Ishikawa (cell line): Measurements from ENCODE around the gene ZDHHC7.

Experiments
- CEBPB ChIP-seq: IDR thresholded peaks from 2 replicates; pipeline ENCODE4 v1.6.1; 2012
- CREB1 ChIP-seq: IDR thresholded peaks from 2 replicates; pipeline ENCODE4 v1.6.1; 2012; ENCODE audit warnings: low read depth
- EGR1 ChIP-seq: IDR thresholded peaks from 2 replicates; pipeline ENCODE4 v1.6.1; 2012
- EP300 ChIP-seq: IDR thresholded peaks from 2 replicates; pipeline ENCODE4 v1.6.1; 2012; ENCODE audit warnings: borderline replicate concordance
- FOXM1 ChIP-seq: IDR thresholded peaks from 2 replicates; pipeline ENCODE4 v1.6.1; 2012; ENCODE audit warnings: low read depth, borderline replicate concordance
- MAX ChIP-seq: IDR thresholded peaks from 2 replicates; pipeline ENCODE4 v1.6.1; 2012
- NFIC ChIP-seq: IDR thresholded peaks from 2 replicates; pipeline ENCODE4 v1.6.1; 2012
- RAD21 ChIP-seq: IDR thresholded peaks from 2 replicates; pipeline ENCODE4 v1.6.1; 2012; ENCODE audit warnings: low read depth
- REST ChIP-seq: IDR thresholded peaks from 2 replicates; pipeline ENCODE4 v1.6.1; 2012; ENCODE audit warnings: low read depth, mild to moderate bottlenecking
- TAF1 ChIP-seq: IDR thresholded peaks from 2 replicates; pipeline ENCODE4 v1.6.1; 2012; ENCODE audit warnings: low read depth, mild to moderate bottlenecking
- TCF12 ChIP-seq: IDR thresholded peaks from 2 replicates; pipeline ENCODE4 v1.6.1; 2012; ENCODE audit warnings: low read depth
- TEAD4 ChIP-seq: IDR thresholded peaks from 2 replicates; pipeline ENCODE4 v1.6.1; 2012
- USF1 ChIP-seq: IDR thresholded peaks from 2 replicates; pipeline ENCODE4 v1.6.1; 2012
- YY1 ChIP-seq: IDR thresholded peaks from 2 replicates; pipeline ENCODE4 v1.6.1; 2012; ENCODE audit warnings: low read depth
- ZBTB7A ChIP-seq: IDR thresholded peaks from 2 replicates; pipeline ENCODE4 v1.6.1; 2012; ENCODE audit warnings: low read depth

ZDHHC7 gene

GRCh38 chr16:85028685-85029407, 17.5 kb upstream of the ZDHHC7 start:
- TF ChIP-seq TEAD4 (no peak), TCF12 (no peak), CREB1 (no peak), REST (no peak), MAX (no peak), FOXM1 (no peak), USF1 (no peak), CEBPB (no peak), RAD21 (no peak), TAF1 (no peak), ZBTB7A (no peak), EGR1 (no peak), EP300 (no peak), NFIC (no peak), YY1 (no peak)

GRCh38 chr16:85027958-85028684, 16.8 kb upstream of the ZDHHC7 start:
- no peak for TF ChIP-seq RAD21
- no peak for TF ChIP-seq TEAD4
- TF ChIP-seq USF1: no peak
- no peak for TF ChIP-seq TCF12
- TF ChIP-seq CREB1: no peak
- no peak for TF ChIP-seq TAF1
- TF ChIP-seq EGR1: no peak
- no peak for TF ChIP-seq EP300
- TF ChIP-seq MAX: no peak
- TF ChIP-seq YY1: no peak
- TF ChIP-seq FOXM1: no peak
- no peak for TF ChIP-seq REST
- TF ChIP-seq NFIC: no peak
- no peak for TF ChIP-seq ZBTB7A
- TF ChIP-seq CEBPB: no peak

- TF ChIP-seq TCF12: peak; percentile 21; the same call in 1 of the 2 replicates
- TF ChIP-seq FOXM1: no peak
- no peak for TF ChIP-seq TEAD4
- TF ChIP-seq MAX: peak; percentile 47; the same call in 1 of the 2 replicates
- no peak for TF ChIP-seq EP300
- TF ChIP-seq TAF1: peak; percentile 47
- TF ChIP-seq CEBPB: no peak
- TF ChIP-seq RAD21: no peak
- TF ChIP-seq YY1: no peak
- no peak for TF ChIP-seq NFIC
- peak; percentile 97 for TF ChIP-seq USF1
- TF ChIP-seq CREB1: no peak
- no peak for TF ChIP-seq REST
- TF ChIP-seq EGR1: peak; percentile 80
- peak; percentile 69; the same call in 1 of the 2 replicates for TF ChIP-seq ZBTB7A
These were observed 16.1 kb upstream of the ZDHHC7 start, which contains the start of gene KIAA0513 for GRCh38 chr16:85027349-85027957. TSS of gene KIAA0513 (plus strand) at chr16:85027795. CDS start at chr16:85067072, 39,277 bp downstream.
